GM12801 (cell line): ENCODE results near the gene BCAS3.

Experiments
- CTCF ChIP-seq: IDR thresholded peaks from one replicate; pipeline ENCODE4 v1.5.1; 2011; ENCODE audit warnings: control low read depth; ENCODE audit not compliant: insufficient read length; ENCODE audit errors: extremely low read depth

The BCAS3 gene

GRCh38 chr17:61426482-61427304, 749.0 kb downstream of the BCAS3 start:
- no peak for TF ChIP-seq CTCF

- TF ChIP-seq CTCF = no peak
Observed at GRCh38 chr17:61427567-61427966, 749.9 kb downstream of the BCAS3 start.

DNA sequence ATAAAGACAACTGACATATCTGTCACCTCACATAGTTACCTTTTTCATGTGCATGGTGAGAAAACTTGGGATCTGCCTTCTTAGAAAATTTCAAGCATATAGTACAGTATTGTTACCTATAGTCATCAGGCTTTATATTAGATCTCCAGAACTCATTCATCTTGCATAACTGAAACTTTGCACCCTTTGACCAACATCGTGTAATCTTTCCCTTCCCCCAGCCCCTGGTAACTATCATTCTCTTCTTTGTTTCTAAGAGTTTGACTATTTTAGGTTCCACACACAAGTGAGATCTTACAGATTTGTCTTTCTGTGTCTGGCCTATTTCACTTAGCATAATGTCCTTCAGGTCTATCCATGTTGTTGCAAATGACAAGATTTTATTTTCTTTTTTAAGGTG, 751.6 kb downstream of the BCAS3 start:
- no peak for TF ChIP-seq CTCF

DNA sequence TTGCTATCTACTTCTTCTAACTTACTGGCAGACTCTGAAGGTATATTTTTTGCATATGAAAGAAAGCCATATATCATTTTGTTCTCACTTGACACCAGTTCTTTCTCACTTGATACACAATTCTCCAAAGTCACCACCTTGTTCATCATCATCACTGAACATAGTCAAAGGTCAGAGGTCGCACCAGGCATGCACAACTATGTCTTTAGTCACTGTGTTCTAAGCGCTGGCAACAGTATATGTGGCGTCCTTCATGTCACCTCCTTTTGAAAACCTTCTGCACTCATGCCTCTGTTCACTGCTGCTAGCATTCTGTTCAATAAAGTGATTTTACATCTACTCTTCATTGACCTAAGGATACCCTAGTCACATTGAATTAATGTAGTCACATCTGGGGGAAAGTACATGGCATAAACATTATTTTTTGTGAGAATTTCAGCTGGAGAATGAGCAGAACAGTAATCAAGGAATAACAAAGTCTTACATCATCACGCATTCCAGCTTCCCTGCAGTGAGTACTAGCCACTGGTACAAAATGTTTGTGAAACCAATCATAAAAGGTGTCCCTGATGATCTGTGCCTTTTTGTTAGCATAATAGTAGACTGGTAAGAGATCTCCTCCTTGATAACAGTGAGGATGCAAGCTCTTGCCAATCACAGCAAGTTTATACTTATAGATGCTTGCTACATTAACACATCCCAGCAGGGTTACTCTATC, 754.1 kb downstream of the BCAS3 start:
- no peak for TF ChIP-seq CTCF

DNA sequence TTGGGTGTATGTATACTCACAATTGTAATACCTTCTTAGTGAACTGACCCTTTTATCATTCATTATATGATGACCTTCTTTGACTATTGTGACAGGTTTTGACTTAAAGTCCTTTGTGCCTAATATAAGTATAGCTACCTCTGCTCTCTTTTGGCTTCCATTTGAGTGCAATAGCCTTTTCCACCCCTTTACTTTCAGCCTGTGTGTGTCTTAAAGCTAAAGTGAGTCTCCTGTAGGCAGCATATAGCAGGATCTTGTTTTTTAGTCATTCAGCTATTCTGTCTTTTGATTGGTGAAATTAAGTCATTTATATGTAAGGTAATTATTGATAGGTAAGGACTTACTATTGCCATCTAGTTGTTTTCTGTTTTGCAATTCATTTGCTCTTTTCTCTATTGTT, 758.6 kb downstream of the BCAS3 start:
- no peak for TF ChIP-seq CTCF

GRCh38 chr17:61436995-61437704, 759.5 kb downstream of the BCAS3 start:
- no peak for TF ChIP-seq CTCF

DNA sequence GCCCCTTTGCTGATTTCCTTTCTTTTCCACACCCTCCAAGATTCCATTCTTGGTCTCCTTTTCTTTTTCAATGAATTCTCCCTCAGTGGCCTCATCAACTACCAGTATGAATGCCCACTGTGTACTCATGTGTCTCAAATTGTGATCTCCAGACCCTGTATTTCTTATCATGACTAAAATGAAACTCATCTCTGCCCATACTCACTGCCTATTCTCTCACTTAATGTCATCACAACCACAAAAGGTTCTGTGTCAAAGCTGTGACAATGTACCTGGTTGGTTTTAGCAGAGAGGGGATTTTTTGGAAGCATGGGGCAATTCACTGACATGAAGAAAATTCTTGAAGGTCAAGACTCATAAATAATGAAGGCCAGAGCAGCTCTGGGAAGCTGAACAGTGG, 763.0 kb downstream of the BCAS3 start:
- TF ChIP-seq CTCF = no peak
